Endothelial cell (in vitro differentiated cells): ENCODE data around the gene ELOVL3. TPM values are rescaled to one million over a fixed set of nuclear protein-coding genes. Genes with fewer than 3 reads are reported as not detected.

Experiments
- DNase-seq: peaks from one replicate; pipeline ENCODE4 v3.0.0; 2021; ENCODE audit warnings: low spot score
- H3K27ac Mint-ChIP-seq: one replicate; pipeline ENCODE4 v1.8.0; 2021; ENCODE audit warnings: mixed read lengths, inconsistent platforms; ENCODE audit not compliant: unreplicated experiment
- H3K27me3 Mint-ChIP-seq: one replicate; pipeline ENCODE4 v1.8.0; 2021; ENCODE audit warnings: mild to moderate bottlenecking, moderate library complexity, mixed read lengths, inconsistent platforms; ENCODE audit not compliant: unreplicated experiment
- H3K36me3 Mint-ChIP-seq: one replicate; pipeline ENCODE4 v1.8.0; 2021; ENCODE audit warnings: mild to moderate bottlenecking, low read depth, mixed read lengths, inconsistent platforms; ENCODE audit not compliant: unreplicated experiment
- H3K4me1 Mint-ChIP-seq: one replicate; pipeline ENCODE4 v1.8.0; 2021; ENCODE audit warnings: mild to moderate bottlenecking, mixed read lengths, inconsistent platforms; ENCODE audit not compliant: unreplicated experiment
- H3K4me3 Mint-ChIP-seq: one replicate; pipeline ENCODE4 v1.8.0; 2021; ENCODE audit warnings: mild to moderate bottlenecking, mixed read lengths, inconsistent platforms; ENCODE audit not compliant: unreplicated experiment
- H3K9me3 Mint-ChIP-seq: one replicate; pipeline ENCODE4 v1.8.0; 2021; ENCODE audit warnings: mixed read lengths, inconsistent platforms; ENCODE audit not compliant: unreplicated experiment
- CTCF ChIP-seq: fragments of 200-600 bp; sonication (generic); IDR thresholded peaks from one replicate; pipeline ENCODE4 v1.5.0; 2021; ENCODE audit warnings: antibody characterized with exemption; ENCODE audit not compliant: unreplicated experiment
- total RNA-seq: library from RNA; stranded (reverse); fragmentation: NEBNext Ultra II Directional; extraction: Animal tissue kit (Norgen Biotek cat#: 25700); gene quantifications from one replicate; pipeline ENCODE4 v1.2.1, GENCODE V29; 2021; ENCODE audit not compliant: unreplicated experiment

The ELOVL3 gene
- total RNA-seq, 1 donor from 2014 or later = not detected

- Mint-ChIP-seq H3K36me3 (peaks cover 13% of the 10 kb centered on the region), H3K27me3 (peaks cover 2% of the 10 kb centered on the region), H3K4me1 (no peaks in the 10 kb centered on the region), H3K4me3 (no peak overlapping the region), H3K27ac (no peak overlapping the region), H3K9me3 (peaks cover 6% of the 10 kb centered on the region)
- no peak for TF ChIP-seq CTCF
- DNase-seq = no peak
Measured at GRCh38 chr10:102198027-102198426, 28.1 kb upstream of the ELOVL3 start.

- H3K27me3 Mint-ChIP-seq = peaks cover 7% of the 10 kb centered on the region
- TF ChIP-seq CTCF = no peak
- H3K27ac Mint-ChIP-seq = no peak overlapping the region
- H3K36me3 Mint-ChIP-seq = peaks cover 18% of the 10 kb centered on the region
- DNase-seq = no peak
- H3K9me3 Mint-ChIP-seq = peaks cover 4% of the 10 kb centered on the region
- no peaks in the 10 kb centered on the region for H3K4me1 Mint-ChIP-seq
- no peak overlapping the region for H3K4me3 Mint-ChIP-seq
Measured at GRCh38 chr10:102200751-102201640, 25.1 kb upstream of the ELOVL3 start.

GRCh38 chr10:102202386-102202785 is 23.7 kb upstream of the ELOVL3 start:
- Mint-ChIP-seq H3K27me3 (peaks cover 7% of the 10 kb centered on the region), H3K27ac (no peak overlapping the region), H3K4me3 (no peak overlapping the region), H3K4me1 (no peaks in the 10 kb centered on the region), H3K9me3 (peaks cover 4% of the 10 kb centered on the region), H3K36me3 (peaks cover 18% of the 10 kb centered on the region)
- no peak for TF ChIP-seq CTCF
- no peak for DNase-seq

GRCh38 chr10:102208311-102209035 is 17.6 kb upstream of the ELOVL3 start:
- no peak overlapping the region for H3K4me3 Mint-ChIP-seq
- H3K4me1 Mint-ChIP-seq = no peaks in the 10 kb centered on the region
- H3K27ac Mint-ChIP-seq = no peak overlapping the region
- TF ChIP-seq CTCF = no peak
- peaks cover 9% of the 10 kb centered on the region for H3K27me3 Mint-ChIP-seq
- peaks cover 5% of the 10 kb centered on the region for H3K36me3 Mint-ChIP-seq
- H3K9me3 Mint-ChIP-seq = no peaks in the 10 kb centered on the region
- DNase-seq = no peak
